ENCODE results near the gene ROR1. TPM values are rescaled to one million over a fixed set of nuclear protein-coding genes. Genes with fewer than 3 reads are reported as not detected.

ROR1 gene
- total and polyA plus RNA-seq, 12 donors, result 2.9 to 36.2 (median 15.3) TPM

- TF ChIP-seq CTCF (IDR thresholded peaks at IDR 0.05), result no peak
- no peak overlapping the region for H3K4me3 ChIP-seq
- DNase-seq (peak in 1 of 2 donors; percentile 34), ATAC-seq (peak in 7 of 8 donors; percentile 38 to 75 (median 69))
- H3K9me3 ChIP-seq, result no peaks in the 10 kb centered on the region
- peak overlapping the region in 5 of 10 donors; percentile 17 to 47 (median 40) for H3K27ac ChIP-seq
- H3K36me3 ChIP-seq, result peaks cover 0 to 6% (median 0%) of the 10 kb centered on the region in 9 donors
- H3K4me1 ChIP-seq, result peaks cover 0 to 72% (median 9%) of the 10 kb centered on the region in 9 donors
- H3K27me3 ChIP-seq, result no peaks in the 10 kb centered on the region
- intact Hi-C loops (cut with DNase I), result loop anchor here in 1 of 10 donors (5.0 kb wide), 1 partner anchor 81 kb away; no protein-coding TSS in a partner anchor
Observed at GRCh38 chr1:64051796-64052195, 278.0 kb downstream of the ROR1 start.

- DNase-seq (no peak), ATAC-seq (peak in 2 of 8 donors; percentile 51 to 52)
- H3K27me3 ChIP-seq, result no peaks in the 10 kb centered on the region
- intact Hi-C loops (cut with DNase I), result loop anchor here in 1 of 10 donors (5.0 kb wide), 1 partner anchor 80 kb away; no protein-coding TSS in a partner anchor
- peak overlapping the region in 3 of 10 donors; percentile 10 to 27 (median 14) for H3K27ac ChIP-seq
- H3K4me1 ChIP-seq, result peaks cover 0 to 62% (median 9%) of the 10 kb centered on the region in 9 donors
- H3K36me3 ChIP-seq, result peaks cover 0 to 6% (median 0%) of the 10 kb centered on the region in 9 donors
- H3K4me3 ChIP-seq, result no peak overlapping the region
- TF ChIP-seq CTCF (IDR thresholded peaks at IDR 0.05), result no peak
- WGBS, 2 donors, result 35 to 49% methylated on average over 1 of the region's 1 CpG
- peaks cover 0 to 5% (median 2%) of the 10 kb centered on the region in 11 donors for H3K9me3 ChIP-seq
Observed at GRCh38 chr1:64052777-64053176, 279.0 kb downstream of the ROR1 start.

GRCh38 chr1:64055310-64055709 is 281.5 kb downstream of the ROR1 start:
- ATAC-seq (peak in 6 of 8 donors; percentile 52 to 86 (median 69)), DNase-seq (no peak)
- no peak for TF ChIP-seq CTCF (IDR thresholded peaks at IDR 0.05)
- H3K4me1 ChIP-seq, result peaks cover 0 to 41% (median 6%) of the 10 kb centered on the region in 9 donors
- peaks cover 0 to 23% (median 13%) of the 10 kb centered on the region in 11 donors for H3K9me3 ChIP-seq
- H3K27ac ChIP-seq, result peak overlapping the region in 6 of 10 donors; percentile 9 to 41 (median 28)
- H3K4me3 ChIP-seq, result no peak overlapping the region
- no peaks in the 10 kb centered on the region for H3K27me3 ChIP-seq
- peaks cover 0 to 6% (median 0%) of the 10 kb centered on the region in 9 donors for H3K36me3 ChIP-seq
- intact Hi-C loops (cut with DNase I), result no loop called here
- WGBS, 2 donors, result 56 to 58% methylated on average over 2 of the region's 2 CpGs

- intact Hi-C loops (cut with DNase I), result no loop called here
- DNase-seq (no peak), ATAC-seq (no peak)
- no peaks in the 10 kb centered on the region for H3K36me3 ChIP-seq
- H3K4me1 ChIP-seq, result peaks cover 0 to 16% (median 0%) of the 10 kb centered on the region in 9 donors
- no peak overlapping the region for H3K27ac ChIP-seq
- WGBS, 2 donors, result 94 to 97% methylated on average over 4 of the region's 4 CpGs
- H3K27me3 ChIP-seq, result no peaks in the 10 kb centered on the region
- H3K4me3 ChIP-seq, result no peak overlapping the region
- peaks cover 0 to 23% (median 13%) of the 10 kb centered on the region in 11 donors for H3K9me3 ChIP-seq
- TF ChIP-seq CTCF (IDR thresholded peaks at IDR 0.05), result no peak
Observed at GRCh38 chr1:64059556-64059955, 285.7 kb downstream of the ROR1 start.

Measured in heart right ventricle (tissue), 16 donors.